Pancreas (tissue), 10 donors: ENCODE results near the gene COL15A1. TPM values are rescaled to one million over a fixed set of nuclear protein-coding genes. Genes with fewer than 3 reads are reported as not detected.

Source experiments
- ATAC-seq, 4 donors: fragments of 200-7000 bp; cut with Tn5 transposase; one replicate each; pipeline versions ENCODE4 v1.8.0 to v1.9.1; 2020; ENCODE audit warnings: mild to moderate bottlenecking in 4 of 4, moderate library complexity in 4 of 4
- DNase-seq, 6 donors: peaks; one replicate each; pipeline ENCODE4 v3.0.0-alpha.2; 2020
- FAIRE-seq: peaks from 2 replicates; lab custom pipeline; 2012; peaks lifted over from hg19 to GRCh38; lab: Jason Lieb, UNC
- H3K27ac ChIP-seq, 4 donors: fragments of 200-600 bp; sonication (generic); 1 replicate in 3 of 4; 2 replicates in 1 of 4; pipeline versions ENCODE4 v1.5.0 to v1.8.0; 2020
- H3K27me3 ChIP-seq, 4 donors: fragments of 200-600 bp; one replicate each; pipeline ENCODE4 v1.8.0; 2021
- H3K36me3 ChIP-seq, 3 donors: fragments of 200-600 bp; sonication (generic) in 1 of 3; one replicate each; pipeline versions ENCODE4 v1.5.0 to v1.8.0; 2020 to 2021
- H3K4me1 ChIP-seq, 3 donors: fragments of 200-600 bp; one replicate each; pipeline ENCODE4 v1.8.0; 2021
- H3K4me3 ChIP-seq, 4 donors: fragments of 200-600 bp; sonication (generic) in 2 of 4; one replicate each; pipeline versions ENCODE4 v1.5.0 to v1.8.0; 2020 to 2021
- H3K9me3 ChIP-seq, 4 donors: fragments of 200-600 bp; one replicate each; pipeline ENCODE4 v1.8.0; 2021
- WGBS, 2 donors: extraction: QIAGEN DNeasy Blood & Tissue Kit; methylation state at CpG; one replicate each; pipeline ENCODE4 v1.1.7; 2013; 5-methylcytosine and 5-hydroxymethylcytosine counted together
- intact Hi-C, 3 donors: fragments of 100-400 bp; cut with DNase I; formaldehyde crosslinking; loops; one replicate each; pipeline versions ENCODE4 v1.11.1 to v1.14.2; 2022
- polyA plus RNA-seq, 2 donors: library from polyadenylated mRNA; stranded (reverse); fragments of 200-250 nt; gene quantifications; one replicate each; pipeline ENCODE4 v1.2.3, GENCODE V29; 2013
- total RNA-seq, 6 donors: library from RNA; stranded (reverse); fragmentation: NEBNext Ultra II Directional in 4 of 6; extraction: Animal tissue kit (Norgen Biotek cat#: 25700) in 4 of 6; gene quantifications; one replicate each; pipeline versions ENCODE4 v1.2.1 to v1.2.4, GENCODE V29; 2021 to 2023
- TF ChIP-seq, protein P1 (sequence below), 4 donors: fragments of 200-600 bp; sonication (generic) in 3 of 4; IDR thresholded peaks; one replicate each; pipeline versions ENCODE4 v1.5.0 to v1.8.0; 2021; ENCODE audit warnings: antibody characterized with exemption in 4 of 4
- donor health status: healthy with polysubstance abuse.
- donor health status: DM: no; HTN: no; CAD: no; lungs with moderate emphysema.
- donor health status: DM: no; HTN: no; CAD: no.
- donor health status: control.
- donor health status: control.
- donor health status: Bipolar disorder and iron deficiency.
- donor health status: DM: yes; HTN: yes; CAD: no.
- donor health status: DM: no; HTN: no; CAD: no.
- donor health status: DM: no; HTN: no; CAD: no.
- donor health status: DM: yes; HTN: yes; CAD: no.

COL15A1 gene
- total and polyA plus RNA-seq, 8 donors, result 6.7 to 43.4 (median 10.4) TPM

DNA sequence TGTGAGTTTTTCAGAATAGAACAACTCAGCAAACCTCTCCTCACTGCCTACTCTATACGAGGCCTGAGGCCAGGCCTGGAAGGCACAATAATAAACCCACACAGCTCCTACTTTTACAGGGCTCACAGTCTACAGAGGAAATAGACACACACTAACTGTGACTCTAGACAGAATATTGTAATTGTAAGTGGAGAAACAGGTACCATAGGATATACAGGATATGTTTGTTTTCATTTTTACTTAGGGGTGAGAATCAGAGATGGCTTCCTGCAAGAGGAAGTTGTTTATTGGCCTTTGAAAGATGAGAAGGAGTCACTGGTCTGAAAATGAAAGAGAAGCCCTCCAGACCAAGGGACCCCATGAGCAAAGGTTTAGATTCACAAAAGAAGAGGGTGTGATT lies 125.4 kb downstream of the COL15A1 start:
- Histone ChIP-seq H3K9me3 (no peaks in the 10 kb centered on the region), H3K36me3 (peaks cover 0 to 12% (median 0%) of the 10 kb centered on the region in 3 donors), H3K4me1 (no peaks in the 10 kb centered on the region), H3K27me3 (no peaks in the 10 kb centered on the region), H3K4me3 (no peak overlapping the region), H3K27ac (no peak overlapping the region)
- TF ChIP-seq, protein P1, sequence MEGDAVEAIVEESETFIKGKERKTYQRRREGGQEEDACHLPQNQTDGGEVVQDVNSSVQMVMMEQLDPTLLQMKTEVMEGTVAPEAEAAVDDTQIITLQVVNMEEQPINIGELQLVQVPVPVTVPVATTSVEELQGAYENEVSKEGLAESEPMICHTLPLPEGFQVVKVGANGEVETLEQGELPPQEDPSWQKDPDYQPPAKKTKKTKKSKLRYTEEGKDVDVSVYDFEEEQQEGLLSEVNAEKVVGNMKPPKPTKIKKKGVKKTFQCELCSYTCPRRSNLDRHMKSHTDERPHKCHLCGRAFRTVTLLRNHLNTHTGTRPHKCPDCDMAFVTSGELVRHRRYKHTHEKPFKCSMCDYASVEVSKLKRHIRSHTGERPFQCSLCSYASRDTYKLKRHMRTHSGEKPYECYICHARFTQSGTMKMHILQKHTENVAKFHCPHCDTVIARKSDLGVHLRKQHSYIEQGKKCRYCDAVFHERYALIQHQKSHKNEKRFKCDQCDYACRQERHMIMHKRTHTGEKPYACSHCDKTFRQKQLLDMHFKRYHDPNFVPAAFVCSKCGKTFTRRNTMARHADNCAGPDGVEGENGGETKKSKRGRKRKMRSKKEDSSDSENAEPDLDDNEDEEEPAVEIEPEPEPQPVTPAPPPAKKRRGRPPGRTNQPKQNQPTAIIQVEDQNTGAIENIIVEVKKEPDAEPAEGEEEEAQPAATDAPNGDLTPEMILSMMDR (IDR thresholded peaks at IDR 0.05), result no peak
- ATAC-seq (no peak), FAIRE-seq (no peak), DNase-seq (no peak)
- 87 to 93% methylated on average over 1 of the region's 1 CpG for WGBS, 2 donors
- intact Hi-C loops, result no loop called here

GRCh38 chr9:99069546-99069945 lies 125.8 kb downstream of the COL15A1 start:
- Histone ChIP-seq H3K9me3 (no peaks in the 10 kb centered on the region), H3K4me1 (no peaks in the 10 kb centered on the region), H3K4me3 (no peak overlapping the region), H3K36me3 (peaks cover 0 to 12% (median 0%) of the 10 kb centered on the region in 3 donors), H3K27me3 (no peaks in the 10 kb centered on the region), H3K27ac (no peak overlapping the region)
- TF ChIP-seq, protein P1 (IDR thresholded peaks at IDR 0.05), result no peak
- DNase-seq (no peak), FAIRE-seq (no peak), ATAC-seq (no peak)
- intact Hi-C loops, result no loop called here
- WGBS, 2 donors, result 94 to 96% methylated on average over 12 of the region's 12 CpGs

GRCh38 chr9:99070681-99071080 lies 127.0 kb downstream of the COL15A1 start:
- FAIRE-seq (no peak), DNase-seq (no peak), ATAC-seq (no peak)
- peaks cover 0 to 12% (median 0%) of the 10 kb centered on the region in 3 donors for H3K36me3 ChIP-seq
- H3K27ac ChIP-seq, result no peak overlapping the region
- WGBS, 2 donors, result 75 to 81% methylated on average over 6 of the region's 6 CpGs
- intact Hi-C loops, result no loop called here
- TF ChIP-seq, protein P1 (IDR thresholded peaks at IDR 0.05), result no peak
- no peaks in the 10 kb centered on the region for H3K27me3 ChIP-seq
- no peaks in the 10 kb centered on the region for H3K4me1 ChIP-seq
- no peak overlapping the region for H3K4me3 ChIP-seq
- H3K9me3 ChIP-seq, result no peaks in the 10 kb centered on the region

GRCh38 chr9:99071313-99072039 lies 127.8 kb downstream of the COL15A1 start:
- 89 to 94% methylated on average over 9 of the region's 9 CpGs for WGBS, 2 donors
- Histone ChIP-seq H3K36me3 (peaks cover 0 to 12% (median 0%) of the 10 kb centered on the region in 3 donors), H3K4me1 (no peaks in the 10 kb centered on the region), H3K4me3 (no peak overlapping the region), H3K27me3 (no peaks in the 10 kb centered on the region), H3K27ac (no peak overlapping the region), H3K9me3 (no peaks in the 10 kb centered on the region)
- TF ChIP-seq, protein P1 (IDR thresholded peaks at IDR 0.05), result no peak
- ATAC-seq, result no peak
- no peak for FAIRE-seq
- no peak for DNase-seq
- intact Hi-C loops, result no loop called here

DNA sequence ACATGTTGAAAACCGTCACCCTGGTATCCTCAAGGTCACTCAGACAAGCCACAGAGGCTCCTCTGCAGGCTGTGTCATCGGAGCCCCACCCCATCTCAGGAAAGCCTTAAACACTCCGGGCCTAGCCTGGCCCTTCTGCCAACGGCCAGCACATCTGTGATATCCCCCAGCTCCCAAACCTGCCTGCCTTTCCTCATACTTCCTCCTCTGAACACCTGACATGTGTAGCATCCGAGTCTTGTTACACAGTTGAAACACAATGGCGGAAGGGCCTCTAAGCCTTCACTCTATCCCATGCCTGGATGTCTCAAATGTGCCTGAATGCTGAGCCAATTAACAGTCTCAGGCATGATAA lies 128.3 kb downstream of the COL15A1 start:
- TF ChIP-seq, protein P1 (IDR thresholded peaks at IDR 0.05), result no peak
- intact Hi-C loops, result no loop called here
- no peak overlapping the region for H3K4me3 ChIP-seq
- DNase-seq, result no peak
- WGBS, 2 donors, result 71 to 83% methylated on average over 6 of the region's 6 CpGs
- FAIRE-seq, result no peak
- ATAC-seq, result no peak
- no peaks in the 10 kb centered on the region for H3K9me3 ChIP-seq
- no peaks in the 10 kb centered on the region for H3K4me1 ChIP-seq
- no peak overlapping the region for H3K27ac ChIP-seq
- no peaks in the 10 kb centered on the region for H3K27me3 ChIP-seq
- peaks cover 0 to 7% (median 0%) of the 10 kb centered on the region in 3 donors for H3K36me3 ChIP-seq
